GM15510 (cell line): ENCODE data around the gene PALM2AKAP2.

Source experiments
- POLR2A ChIP-seq: IDR thresholded peaks from 3 replicates; pipeline ENCODE4 v1.6.1; 2011; ENCODE audit warnings: borderline replicate concordance; ENCODE audit not compliant: insufficient read length; ENCODE audit errors: extremely low read depth

Gene PALM2AKAP2

DNA sequence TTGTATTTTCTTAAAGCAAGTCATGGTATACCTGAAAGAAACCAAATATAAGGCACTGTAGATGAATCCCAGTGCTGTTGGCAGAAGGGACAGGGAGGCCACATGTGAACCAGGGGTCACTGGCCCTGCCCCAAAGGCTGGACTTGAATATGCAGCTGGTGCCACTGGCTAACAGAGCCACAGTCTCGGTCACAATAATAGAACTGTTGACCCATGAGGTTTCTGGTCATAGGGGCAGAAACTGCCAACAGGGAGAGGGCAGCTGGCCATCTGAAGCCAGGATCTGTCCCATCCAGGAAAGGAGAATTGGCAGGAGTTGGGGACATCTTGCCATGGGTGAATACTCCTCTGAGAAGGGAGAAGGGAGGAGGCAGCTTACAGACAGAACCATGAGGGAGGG lies 31.9 kb downstream of the PALM2AKAP2 start:
- no peak for TF ChIP-seq POLR2A

DNA sequence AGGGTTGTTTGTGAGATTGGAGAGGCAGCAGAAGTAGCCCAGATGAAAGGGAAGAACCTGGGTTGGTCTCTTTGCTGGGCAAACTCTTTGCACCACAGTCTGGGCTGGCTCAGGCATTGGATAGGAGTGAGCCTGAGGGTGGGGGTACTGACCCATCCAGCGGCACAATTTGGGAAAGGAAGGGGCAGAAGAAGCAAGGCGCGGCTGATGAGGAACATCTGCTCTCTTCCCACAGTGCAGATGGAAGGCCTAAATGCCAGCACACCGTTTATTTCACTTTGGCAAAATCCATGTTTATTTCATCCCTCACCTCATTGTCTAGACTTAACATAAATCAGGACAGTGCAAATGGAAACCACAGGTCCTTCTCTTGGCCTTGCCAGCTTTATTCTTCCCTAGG lies 32.3 kb downstream of the PALM2AKAP2 start:
- no peak for TF ChIP-seq POLR2A

DNA sequence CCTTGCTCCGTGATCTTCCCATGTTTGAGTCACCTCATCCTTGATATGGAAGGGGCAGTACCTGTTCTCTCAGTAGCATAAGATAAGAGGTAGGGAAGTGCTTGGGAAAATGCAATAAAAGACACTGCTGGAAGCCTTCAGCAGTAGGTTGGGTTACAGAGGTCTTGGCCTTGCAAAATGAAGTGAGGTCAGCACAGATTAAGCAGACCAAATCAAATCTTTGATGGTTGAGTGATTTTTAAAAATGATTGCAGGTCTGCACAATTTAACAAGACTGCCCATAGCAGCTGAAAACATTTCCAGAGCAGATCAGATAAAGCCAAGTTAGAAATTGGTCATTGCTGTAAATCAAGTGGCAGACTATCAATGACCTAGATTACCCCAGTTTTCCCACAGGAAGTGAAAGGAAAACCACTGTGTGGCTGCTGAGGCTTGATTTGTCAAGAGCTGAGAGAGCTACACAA lies 32.9 kb downstream of the PALM2AKAP2 start:
- TF ChIP-seq POLR2A = no peak

DNA sequence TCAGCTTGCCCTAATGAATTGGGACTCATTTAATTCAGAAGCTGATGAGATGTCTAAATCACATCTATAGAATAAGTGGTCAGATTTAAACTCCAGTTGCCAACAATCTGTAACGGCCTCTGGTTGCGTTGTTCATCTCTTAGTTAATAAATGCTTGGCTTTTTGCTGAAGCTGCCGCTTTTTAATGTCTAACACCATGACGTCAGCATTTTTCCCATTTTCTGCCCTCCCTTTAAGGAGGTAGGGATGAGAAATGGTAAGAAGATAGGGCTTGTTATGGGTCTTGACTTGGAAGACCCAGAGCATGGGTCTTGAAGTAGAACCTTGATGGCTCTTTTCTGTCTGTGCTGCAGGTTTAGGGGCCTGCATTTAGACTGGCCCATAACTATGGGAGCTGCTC lies 33.3 kb downstream of the PALM2AKAP2 start:
- no peak for TF ChIP-seq POLR2A

DNA sequence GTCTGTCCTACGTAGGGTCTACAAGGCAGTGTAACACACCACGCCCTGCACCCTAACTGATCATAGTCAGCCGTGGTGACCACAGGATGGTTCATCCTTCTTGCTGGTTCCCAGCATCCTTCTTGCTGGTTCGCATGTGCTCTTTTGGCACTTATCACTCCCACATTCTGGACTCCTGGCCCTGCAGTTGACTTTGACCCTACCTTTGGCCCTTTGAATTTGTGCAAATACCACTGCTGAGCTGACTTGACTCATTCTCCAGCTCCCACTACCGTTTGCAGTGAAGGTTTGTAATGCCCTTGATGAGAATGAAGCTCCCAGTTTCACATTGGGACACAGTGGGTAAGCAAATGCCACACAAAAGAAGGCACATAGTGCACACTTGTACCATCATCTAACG lies 33.8 kb downstream of the PALM2AKAP2 start:
- TF ChIP-seq POLR2A = no peak

DNA sequence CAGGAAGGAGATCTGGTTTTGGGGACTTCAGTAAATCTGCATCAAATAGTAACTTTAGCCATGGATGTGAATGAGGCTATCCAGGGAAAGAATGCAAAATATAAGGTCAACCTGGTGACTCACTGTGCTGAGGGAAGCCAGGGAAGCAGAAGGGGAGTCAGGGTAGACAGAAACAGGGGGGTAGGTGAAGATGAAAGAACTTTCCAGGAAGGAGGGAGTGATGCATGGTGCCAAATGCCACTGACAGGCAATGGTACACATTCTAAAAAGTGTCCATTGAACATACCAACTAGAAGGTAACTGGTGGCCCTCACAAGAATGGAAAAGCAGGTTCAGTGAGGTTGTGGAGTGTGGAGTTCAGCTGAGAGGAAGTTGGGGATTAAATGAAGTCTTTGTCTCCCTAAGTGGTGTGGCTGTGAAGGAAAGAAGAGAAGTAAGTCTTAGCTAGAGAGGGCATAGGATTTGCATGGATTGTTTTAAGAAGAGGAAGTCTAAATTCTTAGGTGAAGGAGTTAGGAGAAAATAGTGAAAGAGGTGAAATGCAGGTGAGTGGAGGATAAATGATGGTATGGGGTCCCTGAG lies 35.5 kb downstream of the PALM2AKAP2 start:
- no peak for TF ChIP-seq POLR2A

DNA sequence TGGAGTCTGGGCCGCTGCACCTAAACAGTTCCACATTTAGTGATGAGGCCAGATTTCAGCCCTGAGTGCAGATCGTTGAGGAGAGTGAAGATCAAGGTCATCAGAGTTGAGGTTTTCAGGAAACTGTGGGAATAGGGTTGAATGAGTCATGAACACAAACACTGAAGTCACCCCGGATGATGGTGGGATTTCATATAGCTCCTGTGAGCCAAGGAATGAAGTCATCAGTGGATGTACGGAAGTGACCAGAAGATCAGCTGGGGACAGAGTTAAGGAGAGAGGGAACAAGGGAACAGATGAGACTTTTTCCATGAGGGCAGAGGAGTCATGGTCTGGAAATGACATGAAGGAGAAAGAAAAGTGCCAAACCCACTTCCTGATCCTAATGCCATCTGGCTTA lies 36.5 kb downstream of the PALM2AKAP2 start:
- no peak for TF ChIP-seq POLR2A

DNA sequence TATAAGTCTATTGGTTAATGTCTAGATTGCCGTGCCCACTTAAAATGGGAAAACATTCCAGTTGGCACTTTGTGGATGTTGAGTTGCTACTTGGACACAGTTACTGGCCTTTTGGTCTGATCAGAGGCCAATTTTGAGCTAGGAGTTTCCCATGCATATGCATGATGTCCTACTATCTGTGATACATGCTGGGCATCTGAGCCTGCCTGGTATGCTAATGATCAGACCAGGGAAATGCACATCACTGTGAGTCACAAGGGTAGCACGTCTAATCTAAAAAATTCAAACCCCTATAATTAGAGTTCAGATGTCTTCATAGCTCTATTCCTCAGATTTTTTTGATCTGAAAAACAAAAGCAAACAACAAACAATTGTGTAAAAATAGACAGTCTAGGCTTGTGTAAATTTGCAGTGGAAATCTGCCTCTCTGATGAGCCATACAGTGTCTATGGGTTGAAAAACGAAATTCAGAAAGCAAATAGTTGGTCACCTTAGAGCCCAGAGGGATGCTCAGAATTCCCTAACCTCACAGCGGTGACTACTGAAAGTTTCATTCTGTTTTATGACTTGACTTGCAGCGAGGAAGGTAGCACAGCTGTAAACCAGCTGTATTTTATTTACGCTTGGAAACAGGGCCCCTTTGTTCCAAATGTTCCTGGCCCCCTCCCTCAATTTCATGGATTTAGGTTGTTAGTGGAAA lies 37.3 kb downstream of the PALM2AKAP2 start:
- TF ChIP-seq POLR2A = no peak

DNA sequence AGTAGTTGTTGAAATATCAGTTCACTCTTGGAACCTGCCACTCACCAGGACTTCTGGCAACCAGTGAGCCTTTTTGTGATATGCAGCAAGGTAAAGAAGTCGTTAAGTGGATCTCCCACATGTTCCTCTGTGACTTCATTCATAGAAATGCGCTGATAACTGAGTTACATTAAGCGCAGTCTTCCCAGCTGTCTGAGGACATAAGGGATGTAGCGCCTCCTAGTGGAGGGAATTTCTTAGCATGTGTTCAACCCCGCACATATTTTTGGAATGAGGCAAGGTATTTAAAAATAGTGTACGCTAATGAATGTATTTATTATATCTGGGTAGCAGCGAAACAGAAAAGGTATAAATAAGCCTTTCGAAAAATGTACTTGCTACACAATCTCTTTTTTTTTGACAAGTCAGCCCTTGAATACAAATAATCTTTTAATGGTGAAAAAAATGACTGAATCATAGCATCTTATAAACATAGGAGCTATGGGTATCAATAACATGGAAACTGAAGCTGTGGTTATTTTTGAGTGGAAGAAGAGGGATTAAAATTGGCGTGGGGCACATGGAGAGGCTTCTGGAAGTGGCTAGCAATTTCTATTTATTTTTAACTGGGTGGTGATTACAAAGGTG lies 38.0 kb downstream of the PALM2AKAP2 start:
- TF ChIP-seq POLR2A = no peak

DNA sequence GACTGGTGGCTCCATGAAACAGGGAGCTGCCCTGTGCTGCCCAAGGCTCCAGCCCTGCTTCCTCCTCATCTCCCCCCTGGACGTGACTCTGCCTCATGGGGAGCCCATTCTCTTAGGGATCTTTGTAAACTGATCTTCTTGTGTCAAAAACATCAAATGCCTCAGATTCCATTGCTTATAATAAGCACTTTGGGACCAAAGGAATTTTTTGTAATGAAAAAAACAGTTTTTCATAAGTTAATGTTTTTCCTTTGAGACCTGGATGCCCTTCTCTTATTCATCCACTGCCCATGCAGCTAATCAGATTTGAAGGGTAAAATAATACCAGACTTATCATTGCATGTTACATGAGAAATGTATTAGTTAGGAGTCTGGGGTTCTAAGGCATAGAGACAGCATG lies 41.7 kb downstream of the PALM2AKAP2 start:
- no peak for TF ChIP-seq POLR2A

DNA sequence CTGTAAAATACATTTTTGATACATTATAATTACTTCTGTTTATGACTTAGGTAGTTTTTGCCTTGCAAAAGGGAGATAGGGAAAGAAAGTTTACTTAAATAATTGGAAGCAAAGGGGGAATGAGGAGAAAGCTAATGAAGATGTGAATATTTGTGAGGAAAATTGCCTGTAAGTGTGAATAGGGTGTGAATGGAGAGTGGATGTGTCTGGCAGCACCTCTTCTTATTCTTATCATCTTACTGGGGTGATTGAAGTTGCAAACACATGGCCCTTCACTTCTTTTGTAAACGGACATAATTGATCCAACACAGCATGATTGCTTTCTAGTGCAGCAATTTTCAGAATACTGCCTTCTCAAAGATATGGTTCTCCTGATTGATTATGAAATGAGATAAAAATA lies 46.6 kb downstream of the PALM2AKAP2 start:
- no peak for TF ChIP-seq POLR2A

DNA sequence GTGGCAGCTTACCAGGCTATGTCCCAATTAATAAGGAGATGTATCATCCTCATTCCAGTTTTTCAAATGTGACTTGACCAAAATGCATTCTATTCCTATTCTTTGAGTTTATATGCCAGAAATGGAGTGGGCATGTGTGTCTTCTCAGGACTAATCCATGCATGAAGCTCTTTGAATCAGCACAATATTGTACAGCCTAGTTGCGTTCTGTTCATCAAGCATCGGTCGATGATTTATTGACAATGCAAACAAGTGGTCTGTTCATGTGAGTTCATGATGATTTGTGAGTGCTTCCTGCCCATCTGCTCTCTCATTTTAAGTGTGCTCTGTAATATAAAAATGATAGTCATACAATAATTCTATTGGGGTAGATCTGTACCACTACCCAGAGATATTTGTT lies 48.3 kb downstream of the PALM2AKAP2 start:
- TF ChIP-seq POLR2A = no peak
